BLaER1 treated with 17β-estradiol and CSF1 and Interleukin-3, amounts not matched to agents 10 nM and 100 nM (cell line): Measurements from ENCODE around the gene ZNF784.
A peak's percentile ranks its signal among the peaks of the same experiment; 100 is the strongest.

Source experiments
- H3K27ac ChIP-seq, 11 experiments: shearing (Covaris generic); formaldehyde crosslinking; 2 replicates each; pipeline ENCODE4 v1.8.1; 2022
- H3K27me3 ChIP-seq, 11 experiments: shearing (Covaris generic); formaldehyde crosslinking; 2 replicates each; pipeline ENCODE4 v1.8.1; 2022
- H3K36me3 ChIP-seq, 11 experiments: shearing (Covaris generic); formaldehyde crosslinking; 2 replicates each; pipeline ENCODE4 v1.8.1; 2022
- H3K4me1 ChIP-seq, 10 experiments: shearing (Covaris generic); formaldehyde crosslinking; 2 replicates each; pipeline ENCODE4 v1.8.1; 2022
- H3K4me2 ChIP-seq, 11 experiments: shearing (Covaris generic); formaldehyde crosslinking; 2 replicates each; pipeline ENCODE4 v1.8.1; 2022
- H3K4me3 ChIP-seq, 10 experiments: shearing (Covaris generic); formaldehyde crosslinking; 2 replicates each; pipeline ENCODE4 v1.8.1; 2022
- H3K9ac ChIP-seq, 11 experiments: shearing (Covaris generic); formaldehyde crosslinking; 2 replicates each; pipeline ENCODE4 v1.8.1; 2022
- H3K9me3 ChIP-seq, 11 experiments: shearing (Covaris generic); formaldehyde crosslinking; replicated peaks in 1 of 11; 2 replicates each; pipeline ENCODE4 v1.8.1; 2022
- H4K20me1 ChIP-seq, 11 experiments: shearing (Covaris generic); formaldehyde crosslinking; 2 replicates each; pipeline ENCODE4 v1.8.1; 2022
- Cebpa-rat ChIP-seq, 11 experiments: shearing (Covaris generic); IDR thresholded peaks; 2 replicates each; pipeline ENCODE4 v1.8.1; 2022

Gene ZNF784

DNA sequence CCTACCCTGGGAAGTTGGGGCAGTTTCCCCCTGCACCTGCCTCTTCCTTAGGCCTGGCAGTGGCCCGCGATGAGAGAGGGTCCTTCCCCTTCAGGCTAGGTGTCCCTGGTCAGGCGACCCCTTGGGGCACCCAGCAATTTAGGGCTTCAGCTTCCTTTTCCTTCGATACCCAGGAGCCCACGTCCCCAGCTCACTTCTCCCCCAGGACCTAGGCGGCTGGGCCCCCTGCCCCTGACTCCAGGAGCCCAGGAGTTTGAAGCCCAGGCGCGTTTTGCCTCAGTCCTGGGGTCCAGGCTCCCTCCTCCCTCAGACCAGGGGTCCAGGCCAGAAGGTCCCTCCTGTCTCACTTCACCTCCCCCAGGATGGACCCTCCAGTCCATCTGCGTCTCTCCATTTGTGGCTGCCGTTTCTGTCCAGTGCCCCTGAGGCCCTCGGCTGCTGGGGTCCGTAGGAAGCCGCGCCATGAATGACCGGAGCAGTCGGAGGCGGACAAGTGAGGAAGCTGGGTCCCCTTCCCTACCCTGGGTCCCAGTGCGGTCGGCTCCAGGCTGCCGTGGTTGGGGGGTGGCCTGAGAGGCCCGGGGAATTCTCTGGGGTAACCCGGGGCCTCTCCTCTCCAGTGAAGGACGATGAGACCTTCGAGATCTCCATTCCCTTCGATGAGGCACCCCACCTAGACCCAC lies 24.4 kb upstream of the ZNF784 start:
- H3K4me3 ChIP-seq, result peak overlapping the region; percentile 74 to 79 (median 76)
- H3K9ac ChIP-seq, result peak overlapping the region; percentile 86 to 95 (median 88)
- no peak for TF ChIP-seq Cebpa-rat (IDR thresholded peaks at IDR 0.05)
- H3K27ac ChIP-seq, result peak overlapping the region; percentile 85 to 93 (median 91); a peak in 21 of 22 replicates
- peak overlapping the region; percentile 93 to 100 (median 98) for H3K4me2 ChIP-seq
- no peaks in the 10 kb centered on the region for H3K27me3 ChIP-seq
- H3K9me3 ChIP-seq, result no peaks in the 10 kb centered on the region
- peaks cover 19 to 60% (median 43%) of the 10 kb centered on the region in 11 experiments for H3K36me3 ChIP-seq
- peaks cover 51 to 74% (median 60%) of the 10 kb centered on the region in 10 experiments for H3K4me1 ChIP-seq
- peaks cover 0 to 36% (median 23%) of the 10 kb centered on the region in 11 experiments; a peak in 16 of 22 replicates for H4K20me1 ChIP-seq

DNA sequence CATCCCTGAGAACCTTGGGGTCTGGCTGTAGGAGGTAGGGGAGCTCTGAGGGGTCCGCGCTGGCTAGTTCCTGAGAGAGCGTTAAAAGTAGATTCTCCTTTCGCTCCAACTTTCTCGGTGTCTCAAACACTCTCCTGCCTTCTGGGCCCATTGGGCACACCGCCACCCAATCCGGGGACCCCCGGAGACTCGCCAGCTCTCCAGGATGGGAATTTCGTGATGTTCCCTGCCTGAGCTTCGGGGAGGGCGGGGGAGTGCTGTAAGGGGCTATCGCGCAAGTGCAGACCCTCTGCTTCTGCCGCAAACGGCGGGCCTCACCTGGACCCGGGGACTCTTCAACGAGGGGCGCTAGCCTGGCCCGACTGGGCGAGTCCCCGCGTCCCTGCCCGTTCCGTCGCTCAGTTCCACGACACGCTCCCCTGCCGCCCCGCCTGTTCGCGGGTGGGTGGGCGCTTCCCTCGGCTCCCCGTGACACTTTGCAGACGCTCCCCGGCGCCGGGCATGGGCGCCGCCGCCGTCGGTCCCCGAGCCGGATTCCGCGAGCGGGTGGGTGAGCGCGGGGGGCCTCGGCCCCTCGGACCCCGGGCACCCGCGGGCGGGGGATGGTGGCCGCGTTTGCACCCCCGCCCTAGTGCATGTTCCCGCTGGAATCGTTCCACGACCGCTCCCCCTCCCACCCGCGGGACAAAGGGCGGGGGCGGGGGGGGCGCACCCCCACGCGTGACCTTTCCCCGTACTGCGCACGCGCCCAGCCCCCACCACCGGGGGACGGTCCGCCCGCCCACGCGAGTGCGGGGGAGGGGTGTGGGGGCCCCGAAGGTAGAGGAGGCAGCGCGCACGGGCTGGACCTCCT lies 23.6 kb upstream of the ZNF784 start, which contains the start of gene CCDC106:
Gene CCDC106, plus strand, starts transcription at position 481 of the 853 bp plus-strand sequence. CDS start 835 bp downstream, outside the sequence.
- peak within 1 kb of the TSS; percentile 93 to 100 (median 98) for H3K4me2 ChIP-seq
- peak within 1 kb of the TSS; percentile 85 to 93 (median 91) for H3K27ac ChIP-seq
- H3K4me1 ChIP-seq, result peaks cover 54 to 73% (median 62%) of the 10 kb centered on the region in 10 experiments

DNA sequence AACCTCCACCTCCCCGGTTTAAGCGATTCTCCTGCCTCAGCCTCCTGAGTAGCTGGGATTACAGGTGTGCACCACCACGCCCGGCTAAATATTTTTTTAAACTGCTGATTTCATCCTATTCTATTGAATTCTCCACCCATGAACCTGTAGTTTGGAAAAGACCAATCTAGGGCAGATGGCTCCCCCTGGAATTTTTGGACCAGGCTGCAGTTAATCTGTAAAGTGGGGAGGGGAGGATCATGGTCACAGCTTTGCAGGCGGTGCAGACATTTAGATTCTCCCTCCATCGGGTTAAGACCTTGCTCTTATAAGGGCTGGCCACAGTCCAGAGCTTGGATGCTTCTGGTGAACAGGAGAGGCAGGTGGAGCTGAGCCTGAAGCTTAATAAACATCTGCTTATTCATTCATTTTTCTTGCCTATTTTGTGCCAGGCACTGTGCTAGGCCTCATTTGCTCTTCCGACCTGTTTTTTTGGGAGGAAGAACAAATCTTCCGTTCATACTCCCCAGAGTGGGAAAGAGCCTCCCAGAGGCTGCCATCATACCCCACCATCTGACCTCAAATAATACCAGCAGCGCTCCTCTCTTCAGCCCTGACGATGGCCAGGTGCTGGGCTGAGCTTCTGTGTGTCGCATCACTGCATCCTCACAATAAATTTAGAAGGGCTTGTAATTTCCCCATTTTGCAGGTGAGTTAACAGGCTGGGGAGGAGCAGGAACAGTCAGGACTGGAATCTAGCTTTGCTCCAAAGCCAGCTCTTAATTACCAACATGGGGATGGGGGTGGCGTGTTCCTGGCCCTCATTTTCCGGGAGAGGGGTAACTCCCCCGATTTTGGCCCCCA lies 22.7 kb upstream of the ZNF784 start:
- H3K4me2 ChIP-seq, result peak overlapping the region; percentile 93 to 100 (median 98)
- no peak for TF ChIP-seq Cebpa-rat (IDR thresholded peaks at IDR 0.05)
- no peaks in the 10 kb centered on the region for H3K9me3 ChIP-seq
- peaks cover 19 to 52% (median 37%) of the 10 kb centered on the region in 11 experiments for H3K36me3 ChIP-seq
- peak overlapping the region; percentile 74 to 79 (median 76) for H3K4me3 ChIP-seq
- peak overlapping the region; percentile 85 to 93 (median 91); a peak in 20 of 22 replicates for H3K27ac ChIP-seq
- peaks cover 61 to 75% (median 67%) of the 10 kb centered on the region in 10 experiments for H3K4me1 ChIP-seq
- no peaks in the 10 kb centered on the region for H3K27me3 ChIP-seq
- peaks cover 0 to 45% (median 23%) of the 10 kb centered on the region in 11 experiments; a peak in 16 of 22 replicates for H4K20me1 ChIP-seq
- H3K9ac ChIP-seq, result peak overlapping the region; percentile 86 to 95 (median 88)

More for the DNA sequence above, 23.6 kb upstream of the ZNF784 start, which contains the start of gene CCDC106:
- Histone ChIP-seq H3K27me3 (no peaks in the 10 kb centered on the region), H3K9me3 (no peaks in the 10 kb centered on the region), H3K9ac (peak within 1 kb of the TSS; percentile 86 to 95 (median 88)), H3K36me3 (peaks cover 19 to 60% (median 43%) of the 10 kb centered on the region in 11 experiments), H3K4me3 (peak within 1 kb of the TSS; percentile 74 to 79 (median 76)), H4K20me1 (peaks cover 0 to 37% (median 23%) of the 10 kb centered on the region in 11 experiments; a peak in 16 of 22 replicates)
- TF ChIP-seq Cebpa-rat (IDR thresholded peaks at IDR 0.05), result no peak

DNA sequence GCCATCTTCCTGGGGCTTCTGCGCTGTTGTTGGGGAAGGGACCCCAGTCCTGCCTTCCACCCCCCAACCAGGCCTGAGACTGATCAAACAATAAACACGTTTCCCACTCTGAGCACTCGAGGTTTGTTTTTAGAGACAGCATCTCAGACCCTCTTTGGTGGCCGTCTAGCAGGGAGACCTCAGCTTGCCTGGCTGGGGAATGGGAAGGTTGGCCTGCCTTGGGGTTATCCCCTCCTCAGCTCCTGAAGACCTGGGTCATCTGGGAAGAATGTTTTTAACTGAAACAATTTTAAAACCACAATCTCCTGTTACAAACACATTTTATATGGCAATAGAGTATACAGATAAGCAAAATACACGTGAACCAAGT lies 21.1 kb upstream of the ZNF784 start:
- Histone ChIP-seq H3K27ac (peak overlapping the region in 3 of 11 experiments; percentile 84 to 88 (median 86); a peak in 3 of 22 replicates), H3K9ac (peak overlapping the region; percentile 83 to 97 (median 89); a peak in 20 of 22 replicates), H3K9me3 (no peaks in the 10 kb centered on the region), H3K4me1 (peaks cover 62 to 73% (median 67%) of the 10 kb centered on the region in 10 experiments), H4K20me1 (peaks cover 0 to 46% (median 23%) of the 10 kb centered on the region in 11 experiments; a peak in 16 of 22 replicates), H3K36me3 (peaks cover 19 to 36% (median 23%) of the 10 kb centered on the region in 11 experiments), H3K4me3 (peak overlapping the region; percentile 78 to 91 (median 87)), H3K4me2 (peak overlapping the region; percentile 95 to 100 (median 99)), H3K27me3 (no peaks in the 10 kb centered on the region)
- TF ChIP-seq Cebpa-rat (IDR thresholded peaks at IDR 0.05), result no peak

DNA sequence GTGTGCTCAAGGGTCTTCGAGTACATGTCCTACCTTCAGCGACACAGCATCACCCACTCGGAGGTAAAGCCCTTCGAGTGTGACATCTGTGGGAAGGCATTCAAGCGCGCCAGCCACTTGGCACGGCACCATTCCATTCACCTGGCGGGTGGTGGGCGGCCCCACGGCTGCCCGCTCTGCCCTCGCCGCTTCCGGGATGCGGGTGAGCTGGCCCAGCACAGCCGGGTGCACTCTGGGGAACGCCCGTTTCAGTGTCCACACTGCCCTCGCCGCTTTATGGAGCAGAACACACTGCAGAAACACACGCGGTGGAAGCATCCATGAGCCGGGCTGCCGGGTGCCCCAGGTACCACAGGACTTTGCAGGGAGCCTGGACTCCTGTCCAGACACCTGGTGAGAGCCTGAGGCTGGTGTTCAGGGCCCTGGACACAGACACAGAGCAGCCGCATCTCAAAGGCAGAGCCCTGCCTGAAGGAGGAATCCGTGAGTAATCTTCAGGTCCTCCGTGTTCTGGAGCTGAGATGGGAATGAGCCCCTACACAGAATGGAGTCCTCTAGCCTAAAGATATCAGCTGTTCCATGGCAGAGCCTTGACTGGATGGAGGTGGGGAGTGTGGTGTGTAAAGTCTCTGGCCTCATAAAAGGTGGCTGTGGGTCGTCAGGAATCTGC lies 20.6 kb upstream of the ZNF784 start:
- peaks cover 0 to 46% (median 23%) of the 10 kb centered on the region in 11 experiments; a peak in 16 of 22 replicates for H4K20me1 ChIP-seq
- H3K27me3 ChIP-seq, result no peaks in the 10 kb centered on the region
- no peak for TF ChIP-seq Cebpa-rat (IDR thresholded peaks at IDR 0.05)
- H3K4me1 ChIP-seq, result peaks cover 62 to 73% (median 71%) of the 10 kb centered on the region in 10 experiments
- H3K4me2 ChIP-seq, result peak overlapping the region; percentile 95 to 100 (median 99)
- H3K27ac ChIP-seq, result peak overlapping the region in 9 of 11 experiments; percentile 59 to 92 (median 86); a peak in 13 of 22 replicates
- peak overlapping the region; percentile 83 to 97 (median 89) for H3K9ac ChIP-seq
- H3K36me3 ChIP-seq, result peaks cover 15 to 32% (median 21%) of the 10 kb centered on the region in 11 experiments
- H3K4me3 ChIP-seq, result peak overlapping the region; percentile 78 to 91 (median 87)
- H3K9me3 ChIP-seq, result no peaks in the 10 kb centered on the region

DNA sequence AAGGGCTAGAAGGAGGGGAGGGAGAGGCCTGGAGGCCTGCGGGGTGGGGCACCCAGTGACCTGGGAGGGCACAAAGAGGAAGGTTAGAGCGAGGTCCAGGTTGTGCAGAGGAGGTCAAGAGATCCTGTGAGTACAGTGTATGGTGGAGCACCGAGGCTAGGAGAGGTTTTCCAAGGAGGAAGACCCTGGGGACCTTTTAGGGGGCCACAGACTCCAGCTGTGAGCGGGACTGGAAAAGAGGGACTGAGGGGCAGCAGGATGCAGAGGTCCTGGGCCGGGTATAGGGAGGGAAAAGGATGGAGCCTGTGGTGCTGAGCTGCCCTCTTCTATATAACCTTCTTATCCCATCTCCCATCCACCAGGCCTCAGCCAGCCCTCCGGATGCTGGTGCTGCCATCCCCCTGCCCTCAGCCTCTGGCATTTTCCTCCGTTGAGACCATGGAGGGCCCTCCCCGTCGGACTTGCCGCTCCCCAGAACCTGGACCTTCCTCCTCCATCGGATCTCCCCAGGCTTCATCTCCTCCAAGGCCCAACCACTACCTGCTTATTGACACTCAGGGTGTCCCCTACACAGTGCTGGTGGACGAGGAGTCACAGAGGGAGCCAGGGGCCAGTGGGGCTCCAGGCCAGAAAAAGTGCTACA lies 19.9 kb upstream of the ZNF784 start:
- peak overlapping the region; percentile 95 to 100 (median 99) for H3K4me2 ChIP-seq
- H3K27ac ChIP-seq, result peak overlapping the region; percentile 35 to 92 (median 86); a peak in 21 of 22 replicates
- peak overlapping the region; percentile 83 to 97 (median 89) for H3K9ac ChIP-seq
- peaks cover 0 to 46% (median 23%) of the 10 kb centered on the region in 11 experiments; a peak in 16 of 22 replicates for H4K20me1 ChIP-seq
- no peaks in the 10 kb centered on the region for H3K9me3 ChIP-seq
- peaks cover 62 to 74% (median 72%) of the 10 kb centered on the region in 10 experiments for H3K4me1 ChIP-seq
- H3K4me3 ChIP-seq, result peak overlapping the region; percentile 78 to 91 (median 87)
- peaks cover 15 to 30% (median 21%) of the 10 kb centered on the region in 11 experiments for H3K36me3 ChIP-seq
- TF ChIP-seq Cebpa-rat (IDR thresholded peaks at IDR 0.05), result no peak
- H3K27me3 ChIP-seq, result no peaks in the 10 kb centered on the region

DNA sequence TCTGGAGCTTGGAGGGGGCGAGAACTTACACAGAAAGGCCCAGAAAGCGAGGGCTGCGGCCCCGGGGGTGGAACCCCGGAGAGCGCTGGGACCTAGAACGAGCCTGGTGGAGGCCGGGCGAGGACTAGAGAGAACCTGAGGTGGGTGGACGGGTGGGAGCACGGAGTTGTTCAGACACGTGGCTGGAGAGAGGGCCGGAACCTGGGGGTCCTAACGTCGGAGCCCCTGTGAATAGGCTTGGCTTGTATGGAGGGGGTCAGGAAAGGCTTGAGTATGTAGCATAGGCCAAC lies 19.5 kb upstream of the ZNF784 start:
- H3K36me3 ChIP-seq, result peaks cover 15 to 30% (median 21%) of the 10 kb centered on the region in 11 experiments
- peak overlapping the region; percentile 35 to 92 (median 86); a peak in 20 of 22 replicates for H3K27ac ChIP-seq
- no peaks in the 10 kb centered on the region for H3K27me3 ChIP-seq
- peaks cover 62 to 74% (median 71%) of the 10 kb centered on the region in 10 experiments for H3K4me1 ChIP-seq
- peak overlapping the region; percentile 83 to 97 (median 89) for H3K9ac ChIP-seq
- H3K9me3 ChIP-seq, result no peaks in the 10 kb centered on the region
- H3K4me3 ChIP-seq, result peak overlapping the region; percentile 78 to 91 (median 87)
- H4K20me1 ChIP-seq, result peaks cover 0 to 46% (median 23%) of the 10 kb centered on the region in 11 experiments; a peak in 16 of 22 replicates
- peak overlapping the region; percentile 95 to 100 (median 99) for H3K4me2 ChIP-seq
- no peak for TF ChIP-seq Cebpa-rat (IDR thresholded peaks at IDR 0.05)
